ENCODE results near the gene ADM5. TPM values are rescaled to one million over a fixed set of nuclear protein-coding genes. Genes with fewer than 3 reads are reported as not detected.

The ADM5 gene
- total and polyA plus RNA-seq, 2 experiments from 2014 or later: 2.2 to 5.1 TPM

DNA sequence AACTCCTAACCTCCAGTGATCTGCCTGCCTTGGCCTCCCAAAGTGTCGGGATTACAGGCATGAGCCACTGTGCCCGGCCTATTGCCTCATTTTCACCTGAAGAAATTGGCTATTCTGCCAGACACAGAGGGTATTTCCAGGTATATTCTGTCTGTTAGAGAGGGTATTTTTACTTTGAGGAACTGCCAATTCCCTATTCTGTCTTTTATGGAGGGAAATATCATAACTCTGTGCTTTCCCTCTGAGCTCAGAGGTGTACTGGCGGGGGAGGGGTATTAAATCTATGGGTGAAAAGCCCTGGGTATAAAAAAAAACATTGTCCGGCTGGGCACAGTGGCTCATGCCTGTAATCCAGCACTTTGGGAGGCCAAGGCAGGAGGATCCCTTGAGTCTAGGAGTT is 48.9 kb downstream of the ADM5 start:
- Histone ChIP-seq H3K27ac (no peak overlapping the region), H3K9me3 (ENCODE audit: low read depth) (no peaks in the 10 kb centered on the region), H3K36me3 (no peaks in the 10 kb centered on the region), H3K4me3 (no peak overlapping the region), H3K4me1 (ENCODE audit: low read depth) (no peaks in the 10 kb centered on the region), H3K27me3 (no peaks in the 10 kb centered on the region)
- TF ChIP-seq, protein P1, sequence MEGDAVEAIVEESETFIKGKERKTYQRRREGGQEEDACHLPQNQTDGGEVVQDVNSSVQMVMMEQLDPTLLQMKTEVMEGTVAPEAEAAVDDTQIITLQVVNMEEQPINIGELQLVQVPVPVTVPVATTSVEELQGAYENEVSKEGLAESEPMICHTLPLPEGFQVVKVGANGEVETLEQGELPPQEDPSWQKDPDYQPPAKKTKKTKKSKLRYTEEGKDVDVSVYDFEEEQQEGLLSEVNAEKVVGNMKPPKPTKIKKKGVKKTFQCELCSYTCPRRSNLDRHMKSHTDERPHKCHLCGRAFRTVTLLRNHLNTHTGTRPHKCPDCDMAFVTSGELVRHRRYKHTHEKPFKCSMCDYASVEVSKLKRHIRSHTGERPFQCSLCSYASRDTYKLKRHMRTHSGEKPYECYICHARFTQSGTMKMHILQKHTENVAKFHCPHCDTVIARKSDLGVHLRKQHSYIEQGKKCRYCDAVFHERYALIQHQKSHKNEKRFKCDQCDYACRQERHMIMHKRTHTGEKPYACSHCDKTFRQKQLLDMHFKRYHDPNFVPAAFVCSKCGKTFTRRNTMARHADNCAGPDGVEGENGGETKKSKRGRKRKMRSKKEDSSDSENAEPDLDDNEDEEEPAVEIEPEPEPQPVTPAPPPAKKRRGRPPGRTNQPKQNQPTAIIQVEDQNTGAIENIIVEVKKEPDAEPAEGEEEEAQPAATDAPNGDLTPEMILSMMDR (IDR thresholded peaks at IDR 0.05; ENCODE audit: low read depth, low read length): no peak
- no peak for DNase-seq (ENCODE audit: low read depth in 1 of 2, low spot score in 1 of 2)

DNA sequence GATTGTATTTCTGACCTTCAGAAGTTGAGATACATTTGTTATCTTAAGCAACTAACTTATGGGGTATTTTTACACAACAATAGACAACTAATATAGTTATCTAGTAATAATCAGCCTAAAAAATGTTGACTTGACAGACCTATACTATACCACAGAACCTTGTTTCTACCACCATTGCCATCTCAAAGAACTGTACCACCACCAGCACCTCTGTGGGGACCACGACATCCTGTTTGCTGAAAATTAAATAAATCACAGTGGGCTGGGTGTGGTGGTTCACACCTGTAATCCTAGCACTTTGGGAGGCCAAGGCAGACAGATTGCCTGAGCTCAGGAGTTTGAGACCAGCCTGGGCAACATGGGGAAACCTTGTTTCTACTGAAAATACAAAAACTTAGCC is 49.7 kb downstream of the ADM5 start:
- H3K27me3 ChIP-seq: no peaks in the 10 kb centered on the region
- no peak for DNase-seq (ENCODE audit: low read depth in 1 of 2, low spot score in 1 of 2)
- H3K9me3 ChIP-seq (ENCODE audit: low read depth): no peaks in the 10 kb centered on the region
- H3K36me3 ChIP-seq: no peaks in the 10 kb centered on the region
- no peak overlapping the region for H3K4me3 ChIP-seq
- TF ChIP-seq, protein P1 (IDR thresholded peaks at IDR 0.05; ENCODE audit: low read depth, low read length): no peak
- H3K27ac ChIP-seq: no peak overlapping the region
- H3K4me1 ChIP-seq (ENCODE audit: low read depth): no peaks in the 10 kb centered on the region

- DNase-seq (ENCODE audit: low read depth in 1 of 2, low spot score in 1 of 2): no peak
- TF ChIP-seq, protein P1 (IDR thresholded peaks at IDR 0.05; ENCODE audit: low read depth, low read length): no peak
- Histone ChIP-seq H3K4me3 (no peak overlapping the region), H3K9me3 (ENCODE audit: low read depth) (no peaks in the 10 kb centered on the region), H3K36me3 (no peaks in the 10 kb centered on the region), H3K27me3 (no peaks in the 10 kb centered on the region), H3K27ac (no peak overlapping the region), H3K4me1 (ENCODE audit: low read depth) (no peaks in the 10 kb centered on the region)
Observed at GRCh38 chr19:49739933-49740332, 50.5 kb downstream of the ADM5 start.

Other genes starting within 250 kb of the ADM5 start
- 1.6 and 2.2 TPM in 2 replicates for gene SLC17A7, start 248.1 kb upstream of the ADM5 start, total RNA-seq
- gene SLC17A7, start 248.1 kb upstream of the ADM5 start, polyA plus RNA-seq: 0.77 and 1.2 TPM in 2 replicates
- 145 and 200 TPM in 2 replicates for gene PIH1D1, start 237.8 kb upstream of the ADM5 start, total RNA-seq
- 139 and 156 TPM in 2 replicates for gene PIH1D1, start 237.8 kb upstream of the ADM5 start, polyA plus RNA-seq
- gene ALDH16A1, start 236.4 kb upstream of the ADM5 start, total RNA-seq: 46.4 and 54.3 TPM in 2 replicates
- 24.1 and 37.3 TPM in 2 replicates for gene ALDH16A1, start 236.4 kb upstream of the ADM5 start, polyA plus RNA-seq
- gene FLT3LG, start 215.4 kb upstream of the ADM5 start, total RNA-seq: 0.28 and 2.0 TPM in 2 replicates
- 0.86 and 2.6 TPM in 2 replicates for gene FLT3LG, start 215.4 kb upstream of the ADM5 start, polyA plus RNA-seq
- 2,232 and 2,350 TPM in 2 replicates for gene RPL13A, start 202.0 kb upstream of the ADM5 start, total RNA-seq
- 752 and 964 TPM in 2 replicates for gene RPL13A, start 202.0 kb upstream of the ADM5 start, polyA plus RNA-seq
- gene RPS11, start 193.2 kb upstream of the ADM5 start, total RNA-seq: 2,191 and 3,526 TPM in 2 replicates
- 619 and 678 TPM in 2 replicates for gene RPS11, start 193.2 kb upstream of the ADM5 start, polyA plus RNA-seq
- gene FCGRT, start 176.9 kb upstream of the ADM5 start, total RNA-seq: 48.8 and 61.4 TPM in 2 replicates
- gene FCGRT, start 176.9 kb upstream of the ADM5 start, polyA plus RNA-seq: 54.7 and 62.2 TPM in 2 replicates
- gene RCN3, start 161.6 kb upstream of the ADM5 start, total RNA-seq: 12.8 and 15.2 TPM in 2 replicates
- gene RCN3, start 161.6 kb upstream of the ADM5 start, polyA plus RNA-seq: 9.4 and 10.5 TPM in 2 replicates
- 120 and 132 TPM in 2 replicates for gene NOSIP, start 109.0 kb upstream of the ADM5 start, total RNA-seq
- gene NOSIP, start 109.0 kb upstream of the ADM5 start, polyA plus RNA-seq: 181 and 193 TPM in 2 replicates
- 0.67 and 8.2 TPM in 2 replicates for gene PRRG2, start 108.3 kb upstream of the ADM5 start, total RNA-seq
- gene PRRG2, start 108.3 kb upstream of the ADM5 start, polyA plus RNA-seq: 0.10 and 0.29 TPM in 2 replicates
- gene PRR12, start 98.4 kb upstream of the ADM5 start, total RNA-seq: 18.2 and 24.7 TPM in 2 replicates
- 3.9 and 5.1 TPM in 2 replicates for gene PRR12, start 98.4 kb upstream of the ADM5 start, polyA plus RNA-seq
- gene RRAS, start 49.5 kb upstream of the ADM5 start, total RNA-seq: 41.3 and 42.6 TPM in 2 replicates
- 80.1 and 88.1 TPM in 2 replicates for gene RRAS, start 49.5 kb upstream of the ADM5 start, polyA plus RNA-seq
- 66.9 and 71.0 TPM in 2 replicates for gene SCAF1, start 47.4 kb upstream of the ADM5 start, total RNA-seq
- gene SCAF1, start 47.4 kb upstream of the ADM5 start, polyA plus RNA-seq: 16.4 and 19.3 TPM in 2 replicates
- 137 and 145 TPM in 2 replicates for gene IRF3, start 23.7 kb upstream of the ADM5 start, total RNA-seq
- gene IRF3, start 23.7 kb upstream of the ADM5 start, polyA plus RNA-seq: 37.6 and 38.4 TPM in 2 replicates
- gene BCL2L12, start 23.7 kb upstream of the ADM5 start, total RNA-seq: 39.4 and 41.3 TPM in 2 replicates
- gene BCL2L12, start 23.7 kb upstream of the ADM5 start, polyA plus RNA-seq: 55.5 and 59.4 TPM in 2 replicates
- gene PRMT1, start 12.3 kb upstream of the ADM5 start, total RNA-seq: 494 and 516 TPM in 2 replicates
- 398 and 431 TPM in 2 replicates for gene PRMT1, start 12.3 kb upstream of the ADM5 start, polyA plus RNA-seq
- 29.0 and 33.8 TPM in 2 replicates for gene CPT1C, start 1.5 kb downstream of the ADM5 start, total RNA-seq
- 26.5 and 31.7 TPM in 2 replicates for gene CPT1C, start 1.5 kb downstream of the ADM5 start, polyA plus RNA-seq
- 0.09 TPM in 1 of 2 replicates, not detected in the other for gene TSKS, start 73.7 kb downstream of the ADM5 start, total RNA-seq
- not detected in 2 replicates for gene TSKS, start 73.7 kb downstream of the ADM5 start, polyA plus RNA-seq
- 152 and 153 TPM in 2 replicates for gene AP2A1, start 77.4 kb downstream of the ADM5 start, total RNA-seq
- 64.2 and 78.0 TPM in 2 replicates for gene AP2A1, start 77.4 kb downstream of the ADM5 start, polyA plus RNA-seq
- gene FUZ, start 123.7 kb downstream of the ADM5 start, total RNA-seq: 37.8 and 60.8 TPM in 2 replicates
- gene FUZ, start 123.7 kb downstream of the ADM5 start, polyA plus RNA-seq: 35.6 and 39.0 TPM in 2 replicates
- gene MED25, start 128.7 kb downstream of the ADM5 start, total RNA-seq: 68.7 and 83.7 TPM in 2 replicates
- gene MED25, start 128.7 kb downstream of the ADM5 start, polyA plus RNA-seq: 69.9 and 73.2 TPM in 2 replicates
- gene PTOV1, start 161.6 kb downstream of the ADM5 start, total RNA-seq: 290 and 380 TPM in 2 replicates
- 445 and 583 TPM in 2 replicates for gene PTOV1, start 161.6 kb downstream of the ADM5 start, polyA plus RNA-seq
- 73.8 and 74.5 TPM in 2 replicates for gene PNKP, start 178.0 kb downstream of the ADM5 start, total RNA-seq
- gene PNKP, start 178.0 kb downstream of the ADM5 start, polyA plus RNA-seq: 69.7 and 98.4 TPM in 2 replicates
- gene AKT1S1, start 187.8 kb downstream of the ADM5 start, total RNA-seq: 27.5 and 36.9 TPM in 2 replicates
- 45.4 and 66.2 TPM in 2 replicates for gene AKT1S1, start 187.8 kb downstream of the ADM5 start, polyA plus RNA-seq
- 25.4 and 26.8 TPM in 2 replicates for gene TBC1D17, start 188.1 kb downstream of the ADM5 start, total RNA-seq
- gene TBC1D17, start 188.1 kb downstream of the ADM5 start, polyA plus RNA-seq: 38.0 and 52.5 TPM in 2 replicates
- 0.63 TPM in 1 of 2 replicates, not detected in the other for gene IL4I1, start 207.3 kb downstream of the ADM5 start, total RNA-seq
- 0.40 TPM in 1 of 2 replicates, not detected in the other for gene IL4I1, start 207.3 kb downstream of the ADM5 start, polyA plus RNA-seq
- gene ATF5, start 239.6 kb downstream of the ADM5 start, total RNA-seq: 5.9 and 6.8 TPM in 2 replicates
- gene ATF5, start 239.6 kb downstream of the ADM5 start, polyA plus RNA-seq: 4.8 and 6.3 TPM in 2 replicates
- gene NUP62, start 239.9 kb downstream of the ADM5 start, total RNA-seq: 60.6 and 71.3 TPM in 2 replicates
- 43.3 and 63.1 TPM in 2 replicates for gene NUP62, start 239.9 kb downstream of the ADM5 start, polyA plus RNA-seq